K562 treated with DMSO at 1 percent for 12 hours (cell line): ENCODE results near the gene CDON. TPM values are rescaled to one million over a fixed set of nuclear protein-coding genes. Genes with fewer than 3 reads are reported as not detected.

ENCODE experiments used
- total RNA-seq: library from RNA; unstranded; fragments of 300-600 nt; gene quantifications from 2 replicates; pipeline ENCODE4 v1.2.3, GENCODE V29; 2022; ENCODE audit not compliant: insufficient read depth

CDON gene
- total RNA-seq, result 1.3 TPM in 1 of 2 replicates, not detected in the other

GRCh38 chr11:126062679-126063506 is at the start of gene CDON:
CDON (minus strand) TSS chr11:126062866; CDS start chr11:126023476, 39,390 bp downstream.

GRCh38 chr11:125945797-125946520 is 116.7 kb downstream of the CDON start, which contains the start of gene VSIG10L2:
VSIG10L2 (plus strand) TSS chr11:125946044; CDS start chr11:125946056, 12 bp downstream.

Other genes with a start within 250 kb of the CDON start
- not detected in 2 replicates for gene PATE4, start 229.6 kb downstream of the CDON start, total RNA-seq
- gene HYLS1, start 175.2 kb downstream of the CDON start, total RNA-seq, result 5.4 and 10.0 TPM in 2 replicates
- 8.4 and 11.3 TPM in 2 replicates for gene PUS3, start 159.7 kb downstream of the CDON start, total RNA-seq
- not detected in 2 replicates for gene DDX25, start 158.4 kb downstream of the CDON start, total RNA-seq
- gene VSIG10L2, start 116.8 kb downstream of the CDON start, total RNA-seq, result not detected in 2 replicates
- 15.2 and 19.1 TPM in 2 replicates for gene RPUSD4, start 148.8 kb upstream of the CDON start, total RNA-seq
- gene FAM118B, start 148.9 kb upstream of the CDON start, total RNA-seq, result 7.5 and 12.3 TPM in 2 replicates
- 53.4 and 123 TPM in 2 replicates for gene SRPRA, start 206.0 kb upstream of the CDON start, total RNA-seq
- 38.8 and 39.3 TPM in 2 replicates for gene FOXRED1, start 206.3 kb upstream of the CDON start, total RNA-seq
- 5.7 and 7.6 TPM in 2 replicates for gene TIRAP, start 220.2 kb upstream of the CDON start, total RNA-seq
- gene DCPS, start 241.2 kb upstream of the CDON start, total RNA-seq, result 15.0 and 18.6 TPM in 2 replicates